AG10803 (cell line): ENCODE results near the gene CDC123.

ENCODE experiments used
- DNase-seq: peaks from one replicate; pipeline ENCODE4 v3.0.0; 2010; ENCODE audit warnings: low read depth
- H3K4me3 ChIP-seq: 2 replicates; pipeline ENCODE4 v1.5.1; 2011; ENCODE audit warnings: mild to moderate bottlenecking, low read length, control low read depth
- CTCF ChIP-seq: conservative IDR thresholded peaks from 2 replicates; pipeline ENCODE4 v1.5.1; 2011; ENCODE audit warnings: mild to moderate bottlenecking, low read length, control low read depth, inconsistent platforms

CDC123 gene

GRCh38 chr10:12180221-12180974, 15.6 kb upstream of the CDC123 start:
- no peak for DNase-seq
- H3K4me3 ChIP-seq, result no peak overlapping the region
- no peak for TF ChIP-seq CTCF

- DNase-seq, result no peak
- TF ChIP-seq CTCF, result no peak
- H3K4me3 ChIP-seq, result no peak overlapping the region
Observed at GRCh38 chr10:12181065-12181775, 14.8 kb upstream of the CDC123 start.

- TF ChIP-seq CTCF, result no peak
- no peak for DNase-seq
- H3K4me3 ChIP-seq, result no peak overlapping the region
Observed at GRCh38 chr10:12184165-12184564, 11.8 kb upstream of the CDC123 start.

GRCh38 chr10:12186323-12186722, 9.7 kb upstream of the CDC123 start:
- H3K4me3 ChIP-seq, result no peak overlapping the region
- TF ChIP-seq CTCF, result no peak
- DNase-seq, result no peak

GRCh38 chr10:12187321-12187905, 8.6 kb upstream of the CDC123 start:
- no peak for DNase-seq
- TF ChIP-seq CTCF, result no peak
- no peak overlapping the region for H3K4me3 ChIP-seq

GRCh38 chr10:12188656-12189055, 7.3 kb upstream of the CDC123 start:
- no peak overlapping the region for H3K4me3 ChIP-seq
- TF ChIP-seq CTCF, result no peak
- DNase-seq, result no peak
